Measurements from ENCODE around the gene ZNF326.
"Not testable (repeated sequence)": the region's sequence is repeated elsewhere in the genome, so short reads cannot be mapped to it uniquely, and the experiment has no call there.

ZNF326 gene

DNA sequence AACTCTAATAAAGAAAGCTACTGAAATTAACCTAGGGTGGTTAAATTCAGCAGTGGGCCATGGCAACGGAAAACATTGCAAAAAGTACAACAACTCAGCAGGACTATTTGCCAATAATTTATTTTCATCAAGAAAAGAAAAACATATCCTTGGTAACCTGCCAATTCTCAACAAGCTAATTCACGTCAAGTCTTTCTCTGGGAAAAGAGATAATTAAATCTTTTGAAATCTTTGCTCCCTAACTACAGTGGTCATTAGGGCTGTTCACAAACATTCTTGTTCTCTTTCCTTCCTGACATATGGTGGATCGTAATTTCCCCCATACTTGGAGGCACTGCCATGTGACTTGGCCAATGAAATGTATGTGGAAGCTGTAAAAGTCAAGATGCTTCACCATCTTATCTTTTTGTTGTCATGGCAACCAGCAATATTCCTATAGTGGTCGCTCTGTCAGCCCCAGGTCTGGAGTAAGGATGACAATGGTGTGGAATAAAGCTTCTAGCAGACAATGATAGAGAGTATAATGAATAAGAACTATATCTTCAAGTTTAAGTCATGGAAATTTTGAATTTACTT lies 29.6 kb upstream of the ZNF326 start:
- in situ Hi-C loops (cut with HindIII; ENCODE audit: low sequenced_read_pairs) = no loop called here

DNA sequence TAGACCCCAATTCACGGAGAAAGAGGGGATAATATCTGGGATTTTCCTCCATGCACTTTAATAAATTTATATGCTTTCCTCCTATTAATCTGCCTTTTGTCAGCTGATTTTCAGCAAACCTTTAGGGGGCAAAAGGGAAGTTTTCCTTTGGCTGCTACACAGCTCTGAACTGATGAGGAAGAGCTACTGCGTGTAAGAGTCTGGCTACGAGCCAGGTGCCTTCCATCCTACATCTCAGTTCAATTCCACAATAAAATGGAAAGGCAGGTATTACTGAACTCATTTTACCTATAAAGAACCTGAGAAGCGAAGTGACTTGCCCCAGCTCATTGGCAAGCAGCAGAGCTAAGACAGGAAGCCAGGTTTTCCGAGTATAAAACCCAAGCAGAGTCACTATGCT lies 28.3 kb upstream of the ZNF326 start:
- in situ Hi-C loops (cut with HindIII; ENCODE audit: low sequenced_read_pairs) = no loop called here

DNA sequence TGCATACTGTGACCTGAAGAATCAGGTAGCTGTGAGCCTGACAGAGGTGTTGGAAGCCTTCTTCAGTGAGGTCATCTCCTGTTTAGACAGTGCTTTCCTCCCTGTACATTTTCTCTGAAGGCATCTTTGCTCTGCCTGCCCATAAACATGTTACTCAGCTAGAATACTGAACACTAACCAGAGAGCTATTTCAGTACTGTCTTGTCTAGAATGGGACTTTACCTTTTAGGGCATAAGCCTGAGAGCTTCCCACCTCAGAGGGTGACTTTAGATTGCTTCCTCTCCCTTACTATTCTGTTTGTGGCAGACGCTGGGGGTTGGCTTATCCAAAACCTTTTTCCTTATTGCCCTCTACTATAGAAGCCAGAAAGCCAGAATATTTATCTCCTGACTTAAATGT lies 23.3 kb upstream of the ZNF326 start:
- in situ Hi-C loops (cut with HindIII; ENCODE audit: low sequenced_read_pairs) = no loop called here

DNA sequence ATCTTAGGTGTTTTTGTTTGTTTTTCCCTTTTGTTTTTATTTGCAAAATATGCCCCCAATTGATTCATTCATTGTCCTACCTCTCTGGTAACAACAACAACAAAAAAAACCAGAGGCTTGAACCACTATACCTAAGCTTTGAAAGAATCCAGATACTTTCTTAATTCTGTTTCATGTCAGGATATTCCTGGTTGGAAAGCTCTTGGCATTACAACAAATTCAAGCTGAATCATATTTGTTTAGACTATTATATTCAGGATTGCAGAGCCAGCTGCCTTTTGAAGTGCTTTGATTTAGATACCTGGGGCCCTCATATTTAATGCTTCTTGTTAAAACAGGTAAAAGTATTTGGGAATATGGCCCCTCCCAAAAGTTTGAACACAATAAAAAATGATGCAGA lies 22.9 kb upstream of the ZNF326 start:
- in situ Hi-C loops (cut with HindIII; ENCODE audit: low sequenced_read_pairs) = no loop called here

DNA sequence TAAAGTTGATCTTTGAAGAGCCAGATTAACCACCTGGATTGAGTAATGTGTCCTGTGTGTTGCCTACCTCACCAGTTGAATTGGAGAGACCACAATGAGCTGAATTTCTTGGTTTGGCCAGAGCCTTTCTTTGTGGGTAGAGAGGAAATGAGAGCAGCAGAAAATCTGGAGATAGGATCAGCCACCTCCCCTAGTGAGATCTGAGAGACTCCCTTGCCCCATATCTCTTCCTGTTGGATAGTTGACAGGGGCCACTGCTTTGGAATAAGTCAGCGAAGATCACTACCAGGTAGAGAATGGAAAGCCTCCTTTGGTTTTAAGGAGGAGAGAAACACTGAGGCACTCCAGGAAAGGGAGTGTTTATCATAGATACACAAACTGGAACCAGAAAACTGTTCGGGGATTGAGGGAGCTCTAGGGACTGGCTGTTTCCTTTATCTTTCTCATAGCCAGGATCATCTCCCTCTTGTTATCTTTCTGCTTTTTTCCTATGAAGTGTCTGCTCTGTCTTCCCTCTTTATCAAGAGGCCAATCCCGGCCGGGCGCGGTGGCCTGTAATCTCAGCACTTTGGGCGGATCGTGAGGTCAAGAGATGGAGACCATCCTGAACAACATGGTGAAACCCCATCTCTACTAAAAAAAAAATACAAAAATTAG lies 21.3 kb upstream of the ZNF326 start:
- in situ Hi-C loops (cut with HindIII; ENCODE audit: low sequenced_read_pairs) = no loop called here

DNA sequence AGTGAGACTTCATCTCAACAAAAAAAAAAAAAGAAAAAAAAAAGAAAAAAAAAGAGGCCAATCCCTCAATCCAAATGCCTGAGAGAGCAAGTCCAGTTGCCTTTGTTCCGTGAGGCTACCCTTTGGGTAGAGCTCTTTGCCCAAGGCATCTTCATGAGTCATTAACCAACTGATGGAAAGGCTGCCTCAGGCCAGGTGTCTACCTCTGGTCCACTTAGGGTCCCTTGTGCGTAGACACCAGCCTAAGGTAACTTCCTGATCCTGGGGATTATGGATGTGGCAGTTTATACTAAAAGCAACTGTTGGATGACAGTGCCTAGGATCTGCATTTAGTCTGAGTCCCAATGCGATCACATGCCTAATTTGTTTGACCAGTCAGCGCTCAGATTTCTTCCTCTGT lies 20.7 kb upstream of the ZNF326 start:
- in situ Hi-C loops (cut with HindIII; ENCODE audit: low sequenced_read_pairs) = no loop called here

DNA sequence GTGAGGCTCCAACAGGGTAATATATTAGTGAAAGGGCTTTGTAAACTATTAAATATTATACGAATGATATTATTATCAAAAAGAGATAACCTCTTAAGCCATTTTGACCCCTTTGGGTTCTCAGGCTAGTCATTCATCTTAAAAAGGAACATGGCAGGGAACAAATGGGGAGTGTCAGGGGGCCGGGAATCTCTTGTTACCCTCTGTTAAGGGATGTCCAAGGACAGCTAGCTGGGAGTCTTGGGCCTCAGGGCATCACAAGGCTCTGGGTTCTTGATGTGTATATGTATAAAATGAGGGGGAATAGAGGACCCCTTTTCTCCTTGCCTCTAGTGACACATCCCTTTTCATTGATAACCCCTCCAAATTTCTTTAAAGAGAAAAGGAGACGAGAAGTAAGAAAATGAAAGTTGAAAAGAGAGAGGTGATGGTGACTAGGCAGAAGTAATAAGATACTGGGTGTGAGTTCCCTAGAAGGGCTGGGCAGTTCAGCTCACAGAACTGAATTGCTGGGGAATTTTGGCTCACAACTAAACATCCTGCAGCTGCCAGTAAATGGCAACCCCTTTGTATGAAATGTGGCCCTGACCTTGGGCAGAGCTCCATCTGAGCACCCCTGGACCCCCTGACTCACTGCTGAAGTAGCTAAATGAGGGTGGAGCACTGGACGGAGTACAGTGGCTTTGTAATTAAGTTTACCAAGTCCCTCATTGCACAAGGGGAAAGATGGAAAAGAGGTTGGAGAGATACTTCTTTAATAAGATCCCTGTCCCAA lies 20.0 kb upstream of the ZNF326 start:
- in situ Hi-C loops (cut with HindIII; ENCODE audit: low sequenced_read_pairs) = no loop called here

DNA sequence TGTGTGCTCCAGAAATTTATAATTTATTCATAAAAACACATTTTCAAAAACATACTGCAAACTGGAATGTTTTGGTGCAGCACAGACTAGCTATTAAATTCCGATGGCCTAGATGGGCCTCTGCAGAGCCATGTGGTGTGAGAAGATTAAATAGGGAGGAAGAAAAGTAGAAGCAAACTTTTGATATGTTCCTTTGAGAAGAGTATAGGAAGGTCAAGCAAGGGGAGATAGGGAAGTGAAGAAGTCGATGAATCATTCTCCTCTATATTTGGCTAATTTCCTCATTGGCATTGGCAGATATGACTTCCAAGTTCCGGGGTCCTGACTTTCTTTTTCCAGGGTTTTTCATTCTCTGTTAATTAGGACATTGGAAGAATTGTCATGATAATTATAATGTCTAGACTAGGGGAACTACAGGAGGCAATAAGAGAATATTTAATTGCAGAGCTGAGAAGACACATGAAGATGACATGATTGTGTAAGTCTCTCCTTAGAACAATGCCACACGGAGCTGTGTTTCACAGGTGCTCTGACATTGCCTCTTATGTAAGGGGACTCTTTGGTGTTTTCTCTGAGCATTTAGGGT lies 19.3 kb upstream of the ZNF326 start:
- in situ Hi-C loops (cut with HindIII; ENCODE audit: low sequenced_read_pairs) = no loop called here

DNA sequence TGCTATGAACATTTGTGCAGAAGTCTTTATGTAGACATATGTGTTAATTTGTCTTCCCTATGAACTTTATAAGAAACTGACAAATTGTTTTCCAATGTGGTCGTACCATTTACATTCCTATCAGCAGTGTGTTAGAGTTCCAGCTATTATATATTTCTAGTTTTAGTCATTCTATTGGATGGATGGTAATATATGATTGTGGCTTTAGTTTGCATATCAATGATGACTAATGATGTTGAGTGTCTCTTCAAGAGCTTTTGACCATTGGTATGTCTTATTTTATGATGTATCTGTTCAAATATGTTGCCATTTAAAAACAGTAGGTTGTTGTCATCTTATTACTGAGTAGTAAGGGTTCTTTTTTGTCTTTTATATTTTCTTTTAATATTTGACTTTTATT lies 16.2 kb upstream of the ZNF326 start:
- in situ Hi-C loops (cut with HindIII; ENCODE audit: low sequenced_read_pairs) = no loop called here

DNA sequence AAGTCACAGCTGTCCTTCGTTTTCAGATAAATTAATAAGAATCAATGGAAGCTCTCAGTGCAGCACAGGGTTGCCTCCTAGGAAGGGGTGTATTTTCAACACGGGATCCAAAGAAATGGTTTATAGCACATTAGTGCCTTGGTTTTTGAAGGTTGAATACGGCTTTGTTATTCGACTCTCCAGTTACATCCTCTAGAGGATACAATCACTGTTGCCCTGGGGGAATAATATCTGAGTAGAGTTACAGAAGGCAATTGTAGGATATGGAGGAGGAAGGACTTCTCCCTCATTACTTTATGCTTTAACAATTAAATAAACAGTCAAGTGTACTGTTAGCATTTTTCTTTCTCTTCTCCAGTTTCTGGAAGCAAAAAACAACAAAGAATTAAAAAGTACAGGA lies 14.3 kb upstream of the ZNF326 start:
- in situ Hi-C loops (cut with HindIII; ENCODE audit: low sequenced_read_pairs) = no loop called here

DNA sequence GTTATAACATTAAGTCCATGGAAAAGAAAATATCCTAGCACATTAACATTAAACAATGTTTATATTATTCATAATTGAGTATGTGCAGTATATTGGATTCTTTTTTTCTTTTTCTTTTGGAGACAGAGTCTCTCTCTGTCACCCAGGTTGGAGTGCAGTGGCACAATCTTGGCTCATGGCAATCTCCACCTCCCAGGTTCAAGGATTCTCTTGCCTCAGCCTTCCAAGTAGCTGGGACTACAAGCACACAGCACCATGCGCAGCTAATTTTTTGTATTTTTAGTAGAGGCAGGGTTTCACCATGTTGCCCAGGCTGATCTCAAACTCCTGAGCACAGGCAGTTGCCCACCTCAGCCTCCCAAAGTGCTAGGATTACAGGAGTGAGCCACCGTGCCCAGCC lies 12.1 kb upstream of the ZNF326 start:
- in situ Hi-C loops (cut with HindIII; ENCODE audit: low sequenced_read_pairs) = not testable (repeated sequence)

DNA sequence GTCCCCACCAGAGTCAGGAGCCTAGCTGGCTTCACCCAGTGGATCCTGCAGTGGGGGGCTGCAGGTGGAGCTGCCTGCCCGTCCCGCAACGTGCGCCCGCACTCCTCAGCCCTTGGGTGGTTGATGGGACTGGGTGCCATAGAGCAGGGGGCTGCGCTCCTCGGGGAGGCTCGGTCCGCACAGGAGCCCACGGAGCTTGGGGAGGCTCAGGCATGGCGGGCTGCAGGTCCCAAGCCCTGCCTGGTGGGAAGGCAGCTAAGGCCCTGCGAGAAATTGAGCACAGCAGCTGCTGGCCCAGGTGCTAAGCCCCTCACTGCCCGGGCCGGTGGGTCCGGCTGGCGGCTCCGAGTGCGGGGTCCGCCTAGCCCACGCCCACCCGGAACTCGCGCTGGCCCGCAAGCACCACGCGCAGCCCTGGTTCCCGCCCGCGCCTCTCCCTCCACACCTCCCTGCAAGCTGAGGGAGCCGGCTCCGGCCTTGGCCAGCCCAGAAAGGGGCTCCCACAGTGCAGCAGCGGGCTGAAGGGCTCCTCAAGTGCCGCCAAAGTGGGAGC lies 10.3 kb upstream of the ZNF326 start:
- in situ Hi-C loops (cut with HindIII; ENCODE audit: low sequenced_read_pairs) = not testable (repeated sequence)

DNA sequence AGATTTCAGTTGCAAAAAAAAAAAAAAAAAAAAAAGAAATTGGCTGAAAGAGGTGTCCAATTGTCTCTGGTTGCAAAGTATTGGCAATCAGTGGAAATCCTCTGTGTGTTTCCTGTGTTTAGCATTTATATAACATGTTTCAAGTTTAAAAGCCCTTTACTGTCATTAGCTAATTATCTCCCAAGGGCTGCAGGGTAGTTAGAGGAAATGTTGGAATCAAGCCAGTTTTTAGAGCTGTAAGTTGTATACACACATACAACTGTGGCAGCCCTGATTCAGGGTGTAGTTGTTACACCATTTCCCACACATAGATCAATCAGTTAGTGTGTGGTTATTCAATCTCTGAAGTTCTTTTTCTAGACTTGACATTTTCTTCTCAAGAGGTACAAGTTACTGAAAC lies 8.9 kb upstream of the ZNF326 start:
- in situ Hi-C loops (cut with HindIII; ENCODE audit: low sequenced_read_pairs) = no loop called here

DNA sequence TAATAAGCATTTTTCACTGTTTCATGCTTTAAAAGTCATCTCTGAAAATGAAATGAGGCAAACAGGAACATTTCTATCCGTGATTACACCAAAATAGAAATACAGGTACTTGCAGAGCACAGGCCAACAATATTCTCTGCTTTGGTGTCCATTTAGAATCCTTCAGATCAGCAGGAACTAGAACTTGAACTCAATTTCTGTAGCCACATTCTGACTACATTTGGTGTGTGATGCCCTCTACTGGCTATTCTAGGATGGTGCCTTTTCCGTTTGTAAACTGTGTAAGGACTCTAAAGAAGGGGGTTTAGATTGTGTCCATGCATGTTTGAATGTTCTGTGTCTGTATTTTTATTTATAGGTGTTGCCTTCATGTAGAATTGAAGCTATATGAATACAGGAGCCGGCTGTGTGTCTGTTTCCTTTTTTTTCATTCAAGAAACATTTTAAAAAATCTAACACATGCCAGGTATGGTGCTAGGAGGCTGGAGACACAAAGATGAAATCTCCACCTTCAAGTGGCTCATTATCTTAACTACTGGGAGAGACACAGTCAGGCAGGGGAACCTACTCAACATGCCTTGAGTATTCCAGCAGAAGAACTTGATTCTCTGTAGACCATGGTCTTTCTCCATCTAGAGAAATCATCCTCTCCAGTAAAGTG lies 7.6 kb upstream of the ZNF326 start:
- in situ Hi-C loops (cut with HindIII; ENCODE audit: low sequenced_read_pairs) = no loop called here

DNA sequence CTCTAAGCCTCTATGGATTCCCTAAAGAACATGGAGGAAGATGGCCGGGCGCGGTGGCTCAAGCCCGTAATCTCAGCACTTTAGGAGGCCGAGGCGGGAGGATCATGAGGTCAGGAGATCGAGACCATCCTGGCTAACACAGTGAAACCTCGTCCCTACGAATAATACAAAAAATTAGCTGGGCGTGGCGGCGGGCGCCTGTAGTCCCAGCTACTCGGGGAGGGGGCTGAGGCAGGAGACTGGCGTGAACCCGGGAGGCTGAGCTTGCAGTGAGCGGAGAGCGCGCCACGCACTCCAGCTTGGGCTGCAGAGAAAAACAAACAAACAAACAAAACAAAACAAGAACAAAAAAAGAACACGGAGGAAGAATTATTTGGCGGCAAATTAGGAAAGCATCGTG lies 5.8 kb upstream of the ZNF326 start:
- in situ Hi-C loops (cut with HindIII; ENCODE audit: low sequenced_read_pairs) = no loop called here

DNA sequence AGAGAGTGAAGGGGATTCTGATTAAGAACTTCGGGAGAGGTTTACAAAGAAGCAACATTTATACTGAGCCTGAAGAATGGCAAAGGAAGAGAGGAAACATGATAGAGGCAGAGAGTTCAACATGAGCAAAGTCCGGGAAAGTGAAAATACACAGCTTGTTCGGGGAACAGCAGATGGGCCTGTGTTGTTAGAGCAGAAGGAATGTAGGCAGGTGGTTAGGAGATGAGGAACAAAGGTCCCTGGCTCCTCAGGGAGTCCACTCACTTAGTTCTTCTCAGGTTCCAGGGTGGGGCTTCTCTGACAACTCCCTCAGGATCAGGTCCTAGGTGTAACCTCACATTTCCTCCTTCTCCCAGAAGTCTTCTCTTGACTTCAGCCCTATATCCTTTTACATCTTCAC lies 5.1 kb upstream of the ZNF326 start:
- in situ Hi-C loops (cut with HindIII; ENCODE audit: low sequenced_read_pairs) = no loop called here

DNA sequence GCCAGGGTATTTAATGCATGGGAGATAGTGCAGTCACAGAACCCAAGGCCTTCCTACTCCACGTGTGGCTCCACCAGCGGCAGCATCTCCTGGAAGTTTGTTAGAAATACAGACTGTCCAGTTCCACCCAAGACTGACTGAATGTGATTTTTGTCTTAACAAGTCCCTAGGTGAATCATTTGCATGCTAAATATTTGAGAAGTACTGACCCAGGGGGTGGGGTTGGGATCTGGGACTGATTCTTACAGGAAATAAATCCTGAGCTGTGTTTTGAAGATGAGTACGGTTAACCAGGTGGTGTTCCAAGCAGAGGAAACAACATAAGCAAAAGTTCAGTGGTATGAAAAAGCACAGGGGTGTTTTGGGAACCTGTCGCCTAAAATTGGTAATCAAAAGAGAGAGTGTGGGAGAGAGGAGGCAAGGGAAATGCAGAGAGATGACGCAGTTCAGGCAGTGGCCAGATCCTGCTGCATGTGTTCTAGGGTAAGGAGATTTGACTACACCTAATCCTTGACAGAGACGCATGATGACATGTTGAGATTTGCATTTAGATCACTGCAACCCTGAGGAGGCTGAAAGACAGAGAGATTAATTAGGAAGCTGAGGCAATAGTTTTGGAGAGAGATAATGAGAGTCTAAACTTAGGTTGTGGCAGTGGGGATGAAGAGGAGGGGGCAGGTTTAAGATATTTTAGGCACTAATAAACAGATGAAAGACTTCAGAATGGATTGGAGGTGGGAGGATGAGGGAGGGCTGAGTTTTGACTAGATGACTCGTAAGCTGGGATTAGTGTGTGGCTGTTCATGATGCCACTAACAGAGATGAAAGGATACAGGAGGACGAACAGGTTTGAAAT lies 3.7 kb upstream of the ZNF326 start:
- in situ Hi-C loops (cut with HindIII; ENCODE audit: low sequenced_read_pairs) = no loop called here

DNA sequence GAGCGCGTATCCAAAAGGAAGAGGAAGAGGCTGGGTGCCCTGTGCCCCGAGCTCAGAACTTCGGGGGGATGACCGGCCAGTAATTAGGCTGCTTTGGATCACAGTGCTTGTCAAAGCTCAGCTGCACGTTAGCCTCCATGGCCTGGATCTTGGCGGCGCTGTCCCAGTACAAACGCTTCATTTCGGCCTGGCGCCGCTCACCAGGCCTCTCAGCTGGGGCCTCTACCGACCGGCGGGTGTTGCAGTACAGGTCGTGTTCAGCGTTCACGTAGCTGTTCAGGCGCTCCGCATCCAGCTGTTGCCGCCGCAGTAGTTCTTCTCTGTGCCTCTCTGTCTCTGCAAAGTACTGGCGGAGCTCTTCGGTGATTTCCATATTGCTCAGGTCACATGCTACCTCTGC lies 1.4 kb upstream of the ZNF326 start:
- in situ Hi-C loops (cut with HindIII; ENCODE audit: low sequenced_read_pairs) = no loop called here

DNA sequence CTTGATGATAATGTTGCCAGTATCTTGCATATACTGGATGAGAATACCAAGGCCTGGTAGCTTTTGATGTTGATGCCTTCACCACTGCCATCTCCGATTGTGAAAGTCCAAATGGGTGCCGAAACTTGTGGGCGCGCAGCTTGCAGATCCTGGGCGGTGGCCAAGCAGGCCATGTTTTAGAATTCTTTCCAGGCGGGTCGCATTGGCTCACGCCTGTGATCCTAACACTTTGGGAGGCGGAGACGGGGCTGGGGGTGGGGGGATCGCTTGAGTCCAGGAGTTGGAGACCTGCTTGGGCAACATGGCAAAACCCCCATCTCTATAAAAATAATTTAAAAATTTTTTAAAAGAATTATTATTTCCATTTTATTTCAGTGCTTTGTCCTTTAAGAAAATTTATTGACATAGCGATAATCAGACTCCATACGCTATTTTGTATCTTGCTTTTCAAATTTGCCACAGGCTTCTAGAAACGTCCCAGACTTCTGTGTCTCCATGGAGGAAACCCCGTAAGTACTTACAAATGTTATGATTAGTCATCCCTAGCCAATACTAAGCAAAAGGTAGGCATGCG lies 592 bp upstream of the ZNF326 start:
- in situ Hi-C loops (cut with HindIII; ENCODE audit: low sequenced_read_pairs) = no loop called here

Data from endothelial cell of hepatic sinusoid (primary cell).